Stimulated activated naive CD8-positive, alpha-beta T cell treated with anti-CD3 and anti-CD28 coated beads, Interleukin-15, Interleukin-2, amounts not matched to agents 100 ng/mL and 50 ng/mL, for 24 hours (primary cell): Measurements from ENCODE around the gene BEND2.

ENCODE experiments used
- H3K27ac Mint-ChIP-seq: one replicate; pipeline ENCODE4 v1.8.0; 2021; ENCODE audit warnings: mild to moderate bottlenecking, mixed read lengths
- H3K27me3 Mint-ChIP-seq: one replicate; pipeline ENCODE4 v1.8.0; 2021; ENCODE audit warnings: mixed read lengths
- H3K36me3 Mint-ChIP-seq: one replicate; pipeline ENCODE4 v1.8.0; 2021; ENCODE audit warnings: low read depth, mixed read lengths
- H3K4me1 Mint-ChIP-seq: one replicate; pipeline ENCODE4 v1.8.0; 2021; ENCODE audit warnings: low read depth, mixed read lengths
- H3K4me3 Mint-ChIP-seq: one replicate; pipeline ENCODE4 v1.8.0; 2021; ENCODE audit warnings: mild to moderate bottlenecking, mixed read lengths
- H3K9me3 Mint-ChIP-seq: one replicate; pipeline ENCODE4 v1.8.0; 2021; ENCODE audit warnings: mixed read lengths

BEND2 gene

GRCh38 chrX:18166068-18166467 is 54.6 kb downstream of the BEND2 start:
- no peak overlapping the region for H3K4me3 Mint-ChIP-seq
- H3K27me3 Mint-ChIP-seq = no peaks in the 10 kb centered on the region
- no peaks in the 10 kb centered on the region for H3K36me3 Mint-ChIP-seq
- no peaks in the 10 kb centered on the region for H3K4me1 Mint-ChIP-seq
- no peak overlapping the region for H3K27ac Mint-ChIP-seq
- no peaks in the 10 kb centered on the region for H3K9me3 Mint-ChIP-seq

GRCh38 chrX:18160369-18160768 is 60.3 kb downstream of the BEND2 start:
- Mint-ChIP-seq H3K36me3 (no peaks in the 10 kb centered on the region), H3K9me3 (peaks cover 4% of the 10 kb centered on the region), H3K4me1 (no peaks in the 10 kb centered on the region), H3K27me3 (no peaks in the 10 kb centered on the region), H3K4me3 (no peak overlapping the region), H3K27ac (no peak overlapping the region)

- Mint-ChIP-seq H3K27ac (no peak overlapping the region), H3K9me3 (peaks cover 4% of the 10 kb centered on the region), H3K36me3 (no peaks in the 10 kb centered on the region), H3K4me1 (no peaks in the 10 kb centered on the region), H3K4me3 (no peak overlapping the region), H3K27me3 (no peaks in the 10 kb centered on the region)
These were observed 61.7 kb downstream of the BEND2 start for GRCh38 chrX:18158963-18159362.

- H3K36me3 Mint-ChIP-seq = no peaks in the 10 kb centered on the region
- H3K27ac Mint-ChIP-seq = no peak overlapping the region
- H3K4me1 Mint-ChIP-seq = no peaks in the 10 kb centered on the region
- peaks cover 8% of the 10 kb centered on the region for H3K27me3 Mint-ChIP-seq
- no peak overlapping the region for H3K4me3 Mint-ChIP-seq
- peaks cover under 1% of the 10 kb centered on the region for H3K9me3 Mint-ChIP-seq
These were observed 69.0 kb downstream of the BEND2 start for GRCh38 chrX:18151649-18152048.

- Mint-ChIP-seq H3K36me3 (no peaks in the 10 kb centered on the region), H3K27me3 (peaks cover 8% of the 10 kb centered on the region)
These were observed 69.5 kb downstream of the BEND2 start for GRCh38 chrX:18151157-18151556.

GRCh38 chrX:18149454-18149853 is 71.2 kb downstream of the BEND2 start:
- peaks cover 8% of the 10 kb centered on the region for H3K27me3 Mint-ChIP-seq
- H3K4me3 Mint-ChIP-seq = no peak overlapping the region
- no peaks in the 10 kb centered on the region for H3K4me1 Mint-ChIP-seq
- H3K27ac Mint-ChIP-seq = no peak overlapping the region
- no peaks in the 10 kb centered on the region for H3K9me3 Mint-ChIP-seq
- H3K36me3 Mint-ChIP-seq = no peaks in the 10 kb centered on the region

More at GRCh38 chrX:18151157-18151556, 69.5 kb downstream of the BEND2 start:
- Mint-ChIP-seq H3K27ac (no peak overlapping the region), H3K4me1 (no peaks in the 10 kb centered on the region), H3K4me3 (no peak overlapping the region), H3K9me3 (no peaks in the 10 kb centered on the region)

- H3K4me1 Mint-ChIP-seq = no peaks in the 10 kb centered on the region
- peaks cover 8% of the 10 kb centered on the region for H3K27me3 Mint-ChIP-seq
These were observed 73.7 kb downstream of the BEND2 start for GRCh38 chrX:18146954-18147353.

GRCh38 chrX:18146009-18146408 is 74.7 kb downstream of the BEND2 start:
- Mint-ChIP-seq H3K27me3 (peaks cover 4% of the 10 kb centered on the region), H3K4me3 (no peak overlapping the region), H3K9me3 (no peaks in the 10 kb centered on the region)

More at GRCh38 chrX:18146954-18147353, 73.7 kb downstream of the BEND2 start:
- H3K36me3 Mint-ChIP-seq = no peaks in the 10 kb centered on the region
- H3K4me3 Mint-ChIP-seq = no peak overlapping the region
- no peaks in the 10 kb centered on the region for H3K9me3 Mint-ChIP-seq
- H3K27ac Mint-ChIP-seq = no peak overlapping the region

GRCh38 chrX:18136816-18137215 is 83.9 kb downstream of the BEND2 start:
- no peak overlapping the region for H3K4me3 Mint-ChIP-seq

More at GRCh38 chrX:18146009-18146408, 74.7 kb downstream of the BEND2 start:
- Mint-ChIP-seq H3K4me1 (no peaks in the 10 kb centered on the region), H3K36me3 (no peaks in the 10 kb centered on the region), H3K27ac (no peak overlapping the region)

GRCh38 chrX:18133605-18134004 is 87.1 kb downstream of the BEND2 start:
- Mint-ChIP-seq H3K4me1 (no peaks in the 10 kb centered on the region), H3K4me3 (no peak overlapping the region), H3K36me3 (no peaks in the 10 kb centered on the region), H3K9me3 (no peaks in the 10 kb centered on the region), H3K27me3 (no peaks in the 10 kb centered on the region), H3K27ac (no peak overlapping the region)

More at GRCh38 chrX:18136816-18137215, 83.9 kb downstream of the BEND2 start:
- Mint-ChIP-seq H3K9me3 (no peaks in the 10 kb centered on the region), H3K36me3 (no peaks in the 10 kb centered on the region), H3K4me1 (no peaks in the 10 kb centered on the region), H3K27me3 (no peaks in the 10 kb centered on the region), H3K27ac (no peak overlapping the region)

GRCh38 chrX:18129690-18130089 is 91.0 kb downstream of the BEND2 start:
- H3K4me3 Mint-ChIP-seq = no peak overlapping the region
- no peaks in the 10 kb centered on the region for H3K36me3 Mint-ChIP-seq
- H3K27ac Mint-ChIP-seq = no peak overlapping the region
- H3K9me3 Mint-ChIP-seq = no peaks in the 10 kb centered on the region
- H3K4me1 Mint-ChIP-seq = no peaks in the 10 kb centered on the region
- H3K27me3 Mint-ChIP-seq = no peaks in the 10 kb centered on the region

- Mint-ChIP-seq H3K4me3 (no peak overlapping the region), H3K9me3 (no peaks in the 10 kb centered on the region), H3K27me3 (no peaks in the 10 kb centered on the region), H3K36me3 (no peaks in the 10 kb centered on the region), H3K4me1 (no peaks in the 10 kb centered on the region), H3K27ac (no peak overlapping the region)
These were observed 93.7 kb downstream of the BEND2 start for GRCh38 chrX:18126971-18127370.

- no peak overlapping the region for H3K4me3 Mint-ChIP-seq
- no peaks in the 10 kb centered on the region for H3K36me3 Mint-ChIP-seq
- H3K27me3 Mint-ChIP-seq = no peaks in the 10 kb centered on the region
- no peaks in the 10 kb centered on the region for H3K4me1 Mint-ChIP-seq
- H3K27ac Mint-ChIP-seq = no peak overlapping the region
- H3K9me3 Mint-ChIP-seq = no peaks in the 10 kb centered on the region
These were observed 100.8 kb downstream of the BEND2 start for GRCh38 chrX:18119856-18120255.
